ENCODE measurements around the gene BHMT.

DNA sequence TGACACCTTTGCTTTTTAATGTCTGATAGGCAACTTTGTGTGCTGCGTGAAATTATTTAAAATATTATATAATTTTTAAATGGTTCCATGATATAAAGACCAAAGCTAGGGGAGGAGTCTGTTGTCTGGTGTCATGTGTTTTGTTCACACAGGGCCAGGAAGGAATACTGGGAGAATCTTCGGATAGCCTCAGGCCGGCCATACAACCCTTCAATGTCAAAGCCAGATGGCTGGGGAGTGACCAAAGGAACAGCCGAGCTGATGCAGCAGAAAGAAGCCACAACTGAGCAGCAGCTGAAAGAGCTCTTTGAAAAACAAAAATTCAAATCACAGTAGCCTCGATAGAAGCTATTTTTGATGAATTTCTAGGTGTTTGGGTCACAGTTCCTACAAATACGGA is 19.2 kb downstream of the BHMT start:
- no peak for TF ChIP-seq CTCF (IDR thresholded peaks at IDR 0.05)
- no peak for TF ChIP-seq POLR2A (IDR thresholded peaks at IDR 0.05; ENCODE audit: low read depth)
- no peak for TF ChIP-seq POLR2AphosphoS5 (IDR thresholded peaks at IDR 0.05)

Measured in esophagus muscularis mucosa (tissue), 3 donors.